ENCODE results near the gene AASDH. TPM values are rescaled to one million over a fixed set of nuclear protein-coding genes. Genes with fewer than 3 reads are reported as not detected.
A peak's percentile ranks its signal among the peaks of the same experiment; 100 is the strongest.

Gene AASDH
- total RNA-seq, 4 donors from 2014 or later = 4.6 to 10.7 (median 7.0) TPM

- Histone ChIP-seq H3K4me1 (peaks cover under 1 to 22% (median 11%) of the 10 kb centered on the region in 3 donors), H3K4me3 (no peak overlapping the region), H3K9me3 (no peaks in the 10 kb centered on the region), H3K27ac (no peak overlapping the region), H3K36me3 (peaks cover 0 to 6% (median 0%) of the 10 kb centered on the region in 3 donors), H3K27me3 (no peaks in the 10 kb centered on the region)
- intact Hi-C loops (cut with DNase I) = no loop called here
- TF ChIP-seq CTCF (IDR thresholded peaks at IDR 0.05) = no peak
- TF ChIP-seq POLR2A (IDR thresholded peaks at IDR 0.05) = no peak
- 95 to 96% methylated on average over 8 of the region's 8 CpGs for WGBS, 2 donors
- no peak for DNase-seq
Observed at GRCh38 chr4:56391270-56391669, 4.0 kb upstream of the AASDH start.

GRCh38 chr4:56389558-56389957 lies 2.3 kb upstream of the AASDH start:
- Histone ChIP-seq H3K27me3 (no peaks in the 10 kb centered on the region), H3K4me3 (no peak overlapping the region), H3K36me3 (no peaks in the 10 kb centered on the region), H3K27ac (no peak overlapping the region), H3K9me3 (no peaks in the 10 kb centered on the region), H3K4me1 (peaks cover 4 to 39% (median 14%) of the 10 kb centered on the region in 3 donors)
- intact Hi-C loops (cut with DNase I) = no loop called here
- 33 to 39% methylated on average over 1 of the region's 1 CpG for WGBS, 2 donors
- TF ChIP-seq POLR2A (IDR thresholded peaks at IDR 0.05) (no peak), CTCF (IDR thresholded peaks at IDR 0.05) (no peak)
- no peak for DNase-seq

- Histone ChIP-seq H3K4me3 (peak overlapping the region; percentile 64 to 80 (median 69)), H3K36me3 (no peaks in the 10 kb centered on the region), H3K27ac (peak overlapping the region; percentile 95 to 98 (median 98)), H3K4me1 (peaks cover 4 to 40% (median 14%) of the 10 kb centered on the region in 3 donors), H3K9me3 (no peaks in the 10 kb centered on the region), H3K27me3 (no peaks in the 10 kb centered on the region)
- 29 to 30% methylated on average over 6 of the region's 6 CpGs for WGBS, 2 donors
- TF ChIP-seq CTCF (IDR thresholded peaks at IDR 0.05) = no peak
- no peak for TF ChIP-seq POLR2A (IDR thresholded peaks at IDR 0.05)
- DNase-seq = no peak
- intact Hi-C loops (cut with DNase I) = no loop called here
Observed at GRCh38 chr4:56388306-56388705, 1.0 kb upstream of the AASDH start.

GRCh38 chr4:56386091-56386490 lies 1.2 kb downstream of the AASDH start:
- Histone ChIP-seq H3K36me3 (peaks cover 0 to 13% (median 0%) of the 10 kb centered on the region in 3 donors), H3K4me1 (peaks cover 4 to 40% (median 14%) of the 10 kb centered on the region in 3 donors), H3K27me3 (no peaks in the 10 kb centered on the region), H3K4me3 (peak overlapping the region in 3 of 4 donors; percentile 50 to 65 (median 64)), H3K27ac (peak overlapping the region in 2 of 4 donors; percentile 38 to 98), H3K9me3 (no peaks in the 10 kb centered on the region)
- no peak for TF ChIP-seq CTCF (IDR thresholded peaks at IDR 0.05)
- no peak for TF ChIP-seq POLR2A (IDR thresholded peaks at IDR 0.05)
- DNase-seq = no peak
- intact Hi-C loops (cut with DNase I) = no loop called here
- 90% methylated on average over 4 of the region's 4 CpGs for WGBS, 2 donors

- Histone ChIP-seq H3K4me3 (no peak overlapping the region), H3K4me1 (no peaks in the 10 kb centered on the region), H3K27ac (no peak overlapping the region), H3K36me3 (peaks cover 0 to 37% (median 0%) of the 10 kb centered on the region in 3 donors), H3K27me3 (no peaks in the 10 kb centered on the region), H3K9me3 (no peaks in the 10 kb centered on the region)
- intact Hi-C loops (cut with DNase I) = no loop called here
- TF ChIP-seq POLR2A (IDR thresholded peaks at IDR 0.05) (no peak), CTCF (IDR thresholded peaks at IDR 0.05) (no peak)
- 92 to 96% methylated on average over 2 of the region's 2 CpGs for WGBS, 2 donors
- DNase-seq = no peak
Observed at GRCh38 chr4:56375458-56375857, 11.8 kb downstream of the AASDH start.
